BJ (cell line): ENCODE measurements around the gene AAMP. TPM values are rescaled to one million over a fixed set of nuclear protein-coding genes. Genes with fewer than 3 reads are reported as not detected.

Source experiments
- CTCF ChIA-PET: fragments of 350-600 bp; formaldehyde crosslinking; extraction: SDS; loops from one replicate; lab custom pipeline; 2021; ENCODE audit warnings: antibody characterized with exemption, inconsistent platforms; lab: Yijun Ruan, JAX
- POLR2A ChIA-PET: fragments of 300-600 bp; sonication (Branson Sonifier 250); formaldehyde crosslinking; extraction: SDS; loops from one replicate; lab custom pipeline; 2021; ENCODE audit warnings: antibody characterized with exemption; lab: Charles Lee
- DNase-seq: peaks from one replicate; pipeline ENCODE4 v3.0.0-alpha.2; 2011; ENCODE audit warnings: low read depth
- H3K27me3 ChIP-seq: 2 replicates; pipeline ENCODE4 v1.6.0; 2011; ENCODE audit warnings: low read length; ENCODE audit not compliant: control insufficient read depth, insufficient read depth
- H3K36me3 ChIP-seq: 2 replicates; pipeline ENCODE4 v1.5.1; 2011; ENCODE audit warnings: low read length; ENCODE audit not compliant: control insufficient read depth, insufficient read depth
- H3K4me3 ChIP-seq: 2 replicates; pipeline ENCODE4 v1.5.1; 2011; ENCODE audit warnings: low read depth, mild to moderate bottlenecking, control low read depth, low read length
- CTCF ChIP-seq: IDR thresholded peaks from 2 replicates; pipeline ENCODE4 v1.5.1; 2011; ENCODE audit warnings: low read depth, mild to moderate bottlenecking, control low read depth, inconsistent platforms, low read length, moderate library complexity; ENCODE audit not compliant: insufficient read depth
- polyA plus RNA-seq: library from polyadenylated mRNA; depleted of rRNA; stranded (reverse); fragments of >200 nt; gene quantifications from 2 replicates; pipeline ENCODE4 v1.2.3, GENCODE V29; 2011

Gene AAMP
- polyA plus RNA-seq, 1 experiment, result 84.9 TPM

GRCh38 chr2:218267259-218267658 is 2.7 kb downstream of the AAMP start:
- ChIA-PET CTCF (interaction anchor here (1.0 to 1.6 kb wide), 2 partner anchors 8 to 543 kb away, joined by 3 read pairs; no protein-coding TSS in a partner anchor), POLR2A (no interaction called here)
- no peak for TF ChIP-seq CTCF

GRCh38 chr2:218266316-218266979 is 3.5 kb downstream of the AAMP start:
- Histone ChIP-seq H3K36me3 (peaks cover 33% of the 10 kb centered on the region), H3K4me3 (no peak overlapping the region), H3K27me3 (no peaks in the 10 kb centered on the region)
- no peak for DNase-seq
- no peak for TF ChIP-seq CTCF
- CTCF ChIA-PET, result interaction anchor here (0.8 to 1.0 kb wide), 2 partner anchors 9 to 544 kb away, joined by 3 read pairs; no protein-coding TSS in a partner anchor
- POLR2A ChIA-PET, result no interaction called here

More at GRCh38 chr2:218267259-218267658, 2.7 kb downstream of the AAMP start:
- H3K4me3 ChIP-seq, result no peak overlapping the region
- DNase-seq, result no peak
- H3K27me3 ChIP-seq, result no peaks in the 10 kb centered on the region
- peaks cover 33% of the 10 kb centered on the region for H3K36me3 ChIP-seq

- no peaks in the 10 kb centered on the region for H3K27me3 ChIP-seq
- H3K4me3 ChIP-seq, result no peak overlapping the region
- ChIA-PET CTCF (no interaction called here), POLR2A (no interaction called here)
- H3K36me3 ChIP-seq, result peaks cover 33% of the 10 kb centered on the region
- no peak for TF ChIP-seq CTCF
- no peak for DNase-seq
Measured at GRCh38 chr2:218265626-218266025, 4.3 kb downstream of the AAMP start.

- Histone ChIP-seq H3K36me3 (peaks cover 33% of the 10 kb centered on the region), H3K4me3 (no peak overlapping the region), H3K27me3 (no peaks in the 10 kb centered on the region)
- TF ChIP-seq CTCF, result no peak
- CTCF ChIA-PET, result no interaction called here
- POLR2A ChIA-PET, result no interaction called here
- no peak for DNase-seq
Measured at GRCh38 chr2:218264773-218265561, 5.0 kb downstream of the AAMP start.
